HFF-Myc (cell line): ENCODE data around the gene LGR5.

ENCODE experiments used
- DNase-seq: peaks from one replicate; pipeline ENCODE4 v3.0.0-alpha.2; 2011; ENCODE audit warnings: low read depth; ENCODE audit errors: extremely low read depth
- H3K4me3 ChIP-seq: replicated peaks from 2 replicates; pipeline ENCODE4 v1.5.1; 2011; ENCODE audit warnings: low read depth, mild to moderate bottlenecking, control low read depth, low read length
- TF ChIP-seq, protein P1 (sequence below): IDR thresholded peaks from 2 replicates; pipeline ENCODE4 v1.5.1; 2012; ENCODE audit warnings: mild to moderate bottlenecking, low read depth, low read length, control low read depth; ENCODE audit errors: missing control alignments

The LGR5 gene

DNA sequence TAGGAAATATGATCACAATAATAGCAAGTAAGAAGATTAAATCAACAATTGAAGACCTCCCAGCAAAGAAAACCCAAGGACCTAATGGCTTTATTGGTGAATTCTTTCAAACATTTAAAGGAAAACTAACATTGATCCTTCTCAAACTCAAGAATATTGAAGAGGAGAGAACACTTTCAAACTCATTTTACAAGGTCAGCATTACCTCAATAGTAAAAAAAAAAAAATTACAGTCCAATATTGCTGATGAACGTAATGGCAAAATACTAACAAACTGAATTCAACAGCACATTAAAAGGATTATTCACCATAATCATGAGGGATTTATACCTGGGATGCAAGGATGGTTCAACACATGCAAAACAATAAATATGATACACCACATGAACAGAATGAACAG, 33.7 kb upstream of the LGR5 start:
- TF ChIP-seq, protein P1, sequence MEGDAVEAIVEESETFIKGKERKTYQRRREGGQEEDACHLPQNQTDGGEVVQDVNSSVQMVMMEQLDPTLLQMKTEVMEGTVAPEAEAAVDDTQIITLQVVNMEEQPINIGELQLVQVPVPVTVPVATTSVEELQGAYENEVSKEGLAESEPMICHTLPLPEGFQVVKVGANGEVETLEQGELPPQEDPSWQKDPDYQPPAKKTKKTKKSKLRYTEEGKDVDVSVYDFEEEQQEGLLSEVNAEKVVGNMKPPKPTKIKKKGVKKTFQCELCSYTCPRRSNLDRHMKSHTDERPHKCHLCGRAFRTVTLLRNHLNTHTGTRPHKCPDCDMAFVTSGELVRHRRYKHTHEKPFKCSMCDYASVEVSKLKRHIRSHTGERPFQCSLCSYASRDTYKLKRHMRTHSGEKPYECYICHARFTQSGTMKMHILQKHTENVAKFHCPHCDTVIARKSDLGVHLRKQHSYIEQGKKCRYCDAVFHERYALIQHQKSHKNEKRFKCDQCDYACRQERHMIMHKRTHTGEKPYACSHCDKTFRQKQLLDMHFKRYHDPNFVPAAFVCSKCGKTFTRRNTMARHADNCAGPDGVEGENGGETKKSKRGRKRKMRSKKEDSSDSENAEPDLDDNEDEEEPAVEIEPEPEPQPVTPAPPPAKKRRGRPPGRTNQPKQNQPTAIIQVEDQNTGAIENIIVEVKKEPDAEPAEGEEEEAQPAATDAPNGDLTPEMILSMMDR: no peak
- no peak overlapping the region for H3K4me3 ChIP-seq
- no peak for DNase-seq

DNA sequence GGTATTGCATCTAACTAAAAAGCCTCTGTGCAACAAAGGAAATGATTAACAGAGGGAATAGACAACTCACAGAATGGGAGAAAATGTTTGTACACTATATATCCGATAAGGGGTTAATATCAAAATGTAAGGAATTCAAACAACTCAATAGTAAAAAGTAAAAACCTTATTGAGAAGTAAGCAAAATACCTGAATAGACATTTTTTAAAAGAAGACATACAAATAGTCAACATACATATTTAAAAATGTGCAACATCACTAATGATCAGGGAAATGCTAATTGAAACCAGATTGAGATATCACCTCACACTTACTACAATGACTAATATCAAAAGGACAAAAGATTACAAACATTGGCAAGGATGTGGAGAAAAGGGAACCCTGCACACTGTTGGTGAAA, 31.9 kb upstream of the LGR5 start:
- no peak overlapping the region for H3K4me3 ChIP-seq
- DNase-seq: no peak
- TF ChIP-seq, protein P1: no peak

DNA sequence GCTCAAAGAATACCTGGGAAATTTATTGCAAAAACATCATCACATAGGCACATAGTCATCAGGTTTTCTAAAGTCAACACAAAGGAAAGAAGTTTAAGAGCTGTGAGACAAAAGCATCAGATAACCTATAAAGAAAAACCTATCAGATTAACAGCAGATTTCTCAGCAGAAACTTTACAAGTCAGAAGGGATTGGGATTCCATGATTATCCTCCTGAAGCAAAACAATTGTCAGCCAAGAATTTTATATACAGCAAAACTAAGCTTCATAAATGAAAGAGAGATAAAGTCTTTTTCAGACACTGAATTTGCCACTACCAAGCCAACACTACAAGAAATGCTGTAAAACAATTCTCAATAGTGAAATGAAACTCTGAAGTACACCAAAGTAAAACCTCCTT, 28.8 kb upstream of the LGR5 start:
- TF ChIP-seq, protein P1: no peak
- DNase-seq: no peak
- no peak overlapping the region for H3K4me3 ChIP-seq

DNA sequence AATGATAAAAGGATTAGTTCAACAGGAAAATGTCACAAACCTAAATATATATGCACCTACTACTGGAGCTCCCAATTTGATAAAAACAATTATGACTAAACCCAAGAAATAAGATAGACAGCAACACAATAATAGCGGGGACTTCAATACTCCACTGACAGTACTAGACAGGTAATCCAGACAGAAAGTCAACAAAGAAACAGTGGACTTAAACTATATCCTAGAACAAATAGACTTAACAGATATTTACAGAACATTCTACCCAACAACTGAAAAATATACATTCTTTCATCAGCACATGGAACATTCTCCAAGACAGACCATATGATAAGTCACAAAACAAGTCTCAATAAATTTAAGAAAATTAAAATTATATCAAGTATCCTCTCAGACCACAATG, 28.0 kb upstream of the LGR5 start:
- DNase-seq: no peak
- TF ChIP-seq, protein P1: no peak
- H3K4me3 ChIP-seq: no peak overlapping the region

DNA sequence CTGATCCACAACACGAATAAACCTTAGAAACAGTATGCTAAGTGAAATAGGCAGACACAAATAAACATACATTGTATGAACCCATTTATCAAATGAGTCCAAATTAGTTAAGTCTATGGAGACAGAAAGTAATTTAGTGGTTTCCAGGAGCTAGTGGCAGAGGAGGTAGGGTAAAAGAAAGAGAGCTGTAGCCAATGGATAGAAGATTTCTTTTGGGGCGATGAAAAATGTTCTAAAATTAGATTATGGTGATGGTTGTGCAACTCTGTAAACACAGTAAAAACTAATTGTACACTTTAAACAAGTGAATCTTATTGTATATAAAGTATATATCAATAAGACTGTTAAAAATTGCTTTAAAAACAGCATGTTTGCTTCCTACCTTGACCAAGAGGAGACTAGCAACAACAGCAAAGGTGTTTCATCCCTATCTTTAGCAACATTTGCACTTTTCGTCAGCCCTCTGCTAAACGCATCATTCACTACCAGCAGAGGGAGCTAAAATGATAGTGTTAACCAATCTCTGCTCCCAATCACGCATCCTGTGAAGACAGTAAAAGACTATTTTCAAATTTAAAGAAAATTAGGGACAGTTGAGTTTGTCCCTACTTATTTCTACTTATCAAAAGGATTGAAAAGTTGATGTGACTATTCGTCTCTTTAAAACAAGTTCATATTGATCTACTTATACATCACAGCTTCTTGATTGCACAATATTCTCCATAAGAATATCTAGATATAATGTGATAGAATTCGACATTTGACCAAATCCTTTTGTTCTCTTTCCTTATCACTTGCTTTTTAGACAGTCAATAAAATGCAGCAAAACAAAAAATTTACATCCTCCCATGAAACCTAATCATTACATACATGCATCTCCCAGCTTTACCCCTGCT, 24.0 kb upstream of the LGR5 start:
- peak; percentile 37 for DNase-seq
- no peak overlapping the region for H3K4me3 ChIP-seq
- TF ChIP-seq, protein P1: peak; percentile 74

DNA sequence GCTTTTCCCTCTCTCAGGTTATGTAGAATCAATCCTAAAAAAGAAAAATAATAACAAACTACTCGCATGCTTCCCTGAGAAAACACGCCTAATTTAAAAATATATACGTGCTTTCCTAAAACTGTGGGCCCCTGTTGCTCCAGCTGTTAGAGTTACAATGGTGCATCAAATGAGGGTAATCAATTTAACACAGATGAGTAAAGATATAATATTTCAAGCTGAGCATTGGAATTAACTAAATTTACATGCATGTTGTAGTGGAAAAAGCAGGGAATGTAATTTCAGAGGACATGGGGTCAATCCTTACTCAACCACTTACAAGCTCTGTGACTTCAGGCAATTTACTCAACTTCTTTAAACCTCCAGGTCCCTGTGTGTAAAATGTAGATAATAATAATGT, 22.4 kb upstream of the LGR5 start:
- TF ChIP-seq, protein P1: no peak
- H3K4me3 ChIP-seq: no peak overlapping the region
- no peak for DNase-seq
